Lower leg skin (tissue), 3 donors: ENCODE data around the gene SH3RF2.

ENCODE experiments used
- POLR2A ChIP-seq, 2 donors: fragments of 450-650 bp; IDR thresholded peaks; one replicate each; pipeline ENCODE4 v1.6.1; 2016 to 2017; ENCODE audit warnings: antibody characterized with exemption in 2 of 2, mild to moderate bottlenecking in 1 of 2, moderate library complexity in 1 of 2
- TF ChIP-seq, protein P1 (sequence below), 3 donors: fragments of 450-650 bp; IDR thresholded peaks; one replicate each; pipeline ENCODE4 v1.5.1; 2016; ENCODE audit warnings: antibody characterized with exemption in 3 of 3, mild to moderate bottlenecking in 3 of 3, moderate library complexity in 2 of 3

DNA sequence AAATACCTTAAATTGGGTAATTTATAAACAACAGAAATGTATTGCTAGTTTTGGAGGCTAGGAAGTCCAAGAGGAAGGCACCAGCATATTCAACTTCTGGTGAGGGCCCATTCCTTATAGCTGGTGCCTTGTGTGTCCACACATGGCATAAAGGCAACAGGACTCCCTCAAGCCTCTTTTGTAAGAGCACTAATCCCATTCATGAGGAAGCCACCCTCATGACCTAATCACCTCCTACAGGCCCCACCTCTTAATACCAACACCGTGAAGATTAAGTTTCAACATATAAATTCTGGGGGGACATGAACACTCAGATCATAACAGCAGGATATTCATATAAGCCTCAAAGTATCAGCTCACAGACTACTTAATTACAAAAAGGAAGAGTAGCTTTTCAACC, 173.0 kb downstream of the SH3RF2 start:
- TF ChIP-seq, protein P1, sequence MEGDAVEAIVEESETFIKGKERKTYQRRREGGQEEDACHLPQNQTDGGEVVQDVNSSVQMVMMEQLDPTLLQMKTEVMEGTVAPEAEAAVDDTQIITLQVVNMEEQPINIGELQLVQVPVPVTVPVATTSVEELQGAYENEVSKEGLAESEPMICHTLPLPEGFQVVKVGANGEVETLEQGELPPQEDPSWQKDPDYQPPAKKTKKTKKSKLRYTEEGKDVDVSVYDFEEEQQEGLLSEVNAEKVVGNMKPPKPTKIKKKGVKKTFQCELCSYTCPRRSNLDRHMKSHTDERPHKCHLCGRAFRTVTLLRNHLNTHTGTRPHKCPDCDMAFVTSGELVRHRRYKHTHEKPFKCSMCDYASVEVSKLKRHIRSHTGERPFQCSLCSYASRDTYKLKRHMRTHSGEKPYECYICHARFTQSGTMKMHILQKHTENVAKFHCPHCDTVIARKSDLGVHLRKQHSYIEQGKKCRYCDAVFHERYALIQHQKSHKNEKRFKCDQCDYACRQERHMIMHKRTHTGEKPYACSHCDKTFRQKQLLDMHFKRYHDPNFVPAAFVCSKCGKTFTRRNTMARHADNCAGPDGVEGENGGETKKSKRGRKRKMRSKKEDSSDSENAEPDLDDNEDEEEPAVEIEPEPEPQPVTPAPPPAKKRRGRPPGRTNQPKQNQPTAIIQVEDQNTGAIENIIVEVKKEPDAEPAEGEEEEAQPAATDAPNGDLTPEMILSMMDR (IDR thresholded peaks at IDR 0.05): no peak
- no peak for TF ChIP-seq POLR2A (IDR thresholded peaks at IDR 0.05)
